Measurements from ENCODE around the gene PIK3C2G.

PIK3C2G gene, protein sequence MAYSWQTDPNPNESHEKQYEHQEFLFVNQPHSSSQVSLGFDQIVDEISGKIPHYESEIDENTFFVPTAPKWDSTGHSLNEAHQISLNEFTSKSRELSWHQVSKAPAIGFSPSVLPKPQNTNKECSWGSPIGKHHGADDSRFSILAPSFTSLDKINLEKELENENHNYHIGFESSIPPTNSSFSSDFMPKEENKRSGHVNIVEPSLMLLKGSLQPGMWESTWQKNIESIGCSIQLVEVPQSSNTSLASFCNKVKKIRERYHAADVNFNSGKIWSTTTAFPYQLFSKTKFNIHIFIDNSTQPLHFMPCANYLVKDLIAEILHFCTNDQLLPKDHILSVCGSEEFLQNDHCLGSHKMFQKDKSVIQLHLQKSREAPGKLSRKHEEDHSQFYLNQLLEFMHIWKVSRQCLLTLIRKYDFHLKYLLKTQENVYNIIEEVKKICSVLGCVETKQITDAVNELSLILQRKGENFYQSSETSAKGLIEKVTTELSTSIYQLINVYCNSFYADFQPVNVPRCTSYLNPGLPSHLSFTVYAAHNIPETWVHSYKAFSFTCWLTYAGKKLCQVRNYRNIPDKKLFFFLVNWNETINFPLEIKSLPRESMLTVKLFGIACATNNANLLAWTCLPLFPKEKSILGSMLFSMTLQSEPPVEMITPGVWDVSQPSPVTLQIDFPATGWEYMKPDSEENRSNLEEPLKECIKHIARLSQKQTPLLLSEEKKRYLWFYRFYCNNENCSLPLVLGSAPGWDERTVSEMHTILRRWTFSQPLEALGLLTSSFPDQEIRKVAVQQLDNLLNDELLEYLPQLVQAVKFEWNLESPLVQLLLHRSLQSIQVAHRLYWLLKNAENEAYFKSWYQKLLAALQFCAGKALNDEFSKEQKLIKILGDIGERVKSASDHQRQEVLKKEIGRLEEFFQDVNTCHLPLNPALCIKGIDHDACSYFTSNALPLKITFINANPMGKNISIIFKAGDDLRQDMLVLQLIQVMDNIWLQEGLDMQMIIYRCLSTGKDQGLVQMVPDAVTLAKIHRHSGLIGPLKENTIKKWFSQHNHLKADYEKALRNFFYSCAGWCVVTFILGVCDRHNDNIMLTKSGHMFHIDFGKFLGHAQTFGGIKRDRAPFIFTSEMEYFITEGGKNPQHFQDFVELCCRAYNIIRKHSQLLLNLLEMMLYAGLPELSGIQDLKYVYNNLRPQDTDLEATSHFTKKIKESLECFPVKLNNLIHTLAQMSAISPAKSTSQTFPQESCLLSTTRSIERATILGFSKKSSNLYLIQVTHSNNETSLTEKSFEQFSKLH (N-terminal part only)

DNA sequence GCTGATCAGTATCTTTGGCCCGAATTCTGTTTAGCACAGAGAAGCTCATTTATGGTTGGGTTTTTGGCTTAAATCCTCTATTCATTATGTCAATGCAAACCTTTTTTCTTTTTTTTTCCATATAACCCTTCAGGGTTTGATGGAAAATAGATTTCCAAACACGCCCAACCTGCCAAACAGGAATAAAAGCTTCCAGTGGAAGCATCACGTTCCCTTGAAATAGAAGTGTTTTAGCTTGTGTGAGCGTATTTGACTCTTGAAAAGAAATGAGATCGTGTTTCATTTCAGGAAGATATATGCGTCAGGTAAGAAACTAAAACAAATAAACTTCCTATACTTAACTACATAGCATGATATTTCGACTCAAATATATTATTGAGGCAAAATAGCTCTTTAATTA, at the start of gene PIK3C2G:
PIK3C2G (plus strand) TSS at position 246 of the 400 bp plus-strand sequence. CDS start 20,564 bp downstream, outside the sequence.
- H3K4me3 ChIP-seq (ENCODE audit: low read depth in 1 of 2, low read length in 2 of 2) = no peak within 1 kb of the TSS
- H3K9ac ChIP-seq (ENCODE audit: low read length) = no peak within 1 kb of the TSS
- H3K36me3 ChIP-seq (ENCODE audit: insufficient read depth, low read length) = no peaks in the 10 kb centered on the region
- no peak within 1 kb of the TSS for H3K27ac ChIP-seq (ENCODE audit: low read depth, low read length)
- no peaks in the 10 kb centered on the region for H3K27me3 ChIP-seq (ENCODE audit: control insufficient read depth in 1 of 2, insufficient read depth in 2 of 2, low read length in 2 of 2)
- no peaks in the 10 kb centered on the region for H3K4me1 ChIP-seq (ENCODE audit: insufficient read depth, low read length)
- no peaks in the 10 kb centered on the region for H3K9me3 ChIP-seq (ENCODE audit: low read length)

DNA sequence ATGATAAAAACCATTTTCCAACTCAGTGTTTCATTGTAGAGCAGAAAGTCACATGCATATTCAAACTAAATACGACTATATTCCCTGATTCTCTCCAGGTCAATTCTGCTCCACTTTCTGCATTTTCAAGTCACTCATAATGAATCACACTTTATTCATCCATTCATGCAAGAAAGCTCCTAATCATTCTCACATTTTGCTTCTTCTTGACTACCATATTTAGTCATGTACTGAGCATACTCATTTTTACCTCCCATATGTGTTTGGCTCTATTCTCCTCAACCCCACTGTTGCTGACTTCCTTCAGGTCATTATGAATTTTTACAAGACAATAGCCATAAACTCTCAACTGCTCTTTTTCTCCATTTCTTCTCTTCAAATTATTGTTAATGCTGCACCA, 43.4 kb upstream of the PIK3C2G start:
- no peak overlapping the region for H3K4me3 ChIP-seq (ENCODE audit: low read depth in 1 of 2, low read length in 2 of 2)
- no peaks in the 10 kb centered on the region for H3K36me3 ChIP-seq (ENCODE audit: insufficient read depth, low read length)
- no peaks in the 10 kb centered on the region for H3K27me3 ChIP-seq (ENCODE audit: control insufficient read depth in 1 of 2, insufficient read depth in 2 of 2, low read length in 2 of 2)
- no peaks in the 10 kb centered on the region for H3K9me3 ChIP-seq (ENCODE audit: low read length)
- H3K27ac ChIP-seq (ENCODE audit: low read depth, low read length) = no peak overlapping the region
- no peaks in the 10 kb centered on the region for H3K4me1 ChIP-seq (ENCODE audit: insufficient read depth, low read length)
- no peak overlapping the region for H3K9ac ChIP-seq (ENCODE audit: low read length)

DNA sequence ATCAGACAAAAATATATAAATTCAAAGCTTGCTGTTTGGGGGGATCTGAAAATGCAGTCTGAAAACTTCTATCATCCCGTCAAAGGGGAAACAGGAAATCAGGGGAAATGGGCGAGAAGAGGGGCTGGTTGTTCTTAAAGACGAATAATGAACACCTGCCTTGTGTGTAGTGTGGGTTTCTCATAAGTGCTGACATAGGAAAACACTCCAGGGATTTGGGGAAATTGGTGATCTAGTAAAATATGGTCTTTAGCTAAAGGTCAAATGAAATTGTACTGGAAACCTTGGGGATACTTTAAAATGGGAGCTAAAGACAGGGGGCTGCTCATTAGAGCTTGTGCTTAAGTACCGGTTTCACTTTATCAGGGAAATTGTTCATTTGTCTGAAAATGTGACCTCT, 39.6 kb upstream of the PIK3C2G start:
- no peaks in the 10 kb centered on the region for H3K4me1 ChIP-seq (ENCODE audit: insufficient read depth, low read length)
- no peaks in the 10 kb centered on the region for H3K9me3 ChIP-seq (ENCODE audit: low read length)
- H3K27me3 ChIP-seq (ENCODE audit: control insufficient read depth in 1 of 2, insufficient read depth in 2 of 2, low read length in 2 of 2) = no peaks in the 10 kb centered on the region
- no peak overlapping the region for H3K27ac ChIP-seq (ENCODE audit: low read depth, low read length)
- H3K9ac ChIP-seq (ENCODE audit: low read length) = no peak overlapping the region
- H3K36me3 ChIP-seq (ENCODE audit: insufficient read depth, low read length) = no peaks in the 10 kb centered on the region
- no peak overlapping the region for H3K4me3 ChIP-seq (ENCODE audit: low read depth in 1 of 2, low read length in 2 of 2)

DNA sequence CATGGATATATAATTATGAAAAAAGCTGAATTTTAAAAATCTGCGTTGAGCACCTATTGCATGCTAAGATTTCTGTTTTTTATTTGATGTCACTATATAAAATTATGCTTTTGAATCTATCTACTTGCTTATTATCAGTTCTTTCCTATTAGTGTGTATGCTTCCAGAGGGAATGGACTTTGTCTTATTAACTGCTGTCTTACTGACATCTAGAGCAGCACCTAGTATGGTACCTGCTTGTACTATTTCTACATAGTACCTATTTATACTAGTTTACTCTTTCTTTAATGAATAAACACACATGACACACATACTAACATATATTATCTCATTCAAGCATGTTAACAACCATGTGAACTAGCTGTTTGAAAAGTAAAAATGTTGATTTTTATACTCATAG, 38.6 kb upstream of the PIK3C2G start:
- Histone ChIP-seq H3K4me3 (ENCODE audit: low read depth in 1 of 2, low read length in 2 of 2) (no peak overlapping the region), H3K4me1 (ENCODE audit: insufficient read depth, low read length) (no peaks in the 10 kb centered on the region), H3K9ac (ENCODE audit: low read length) (no peak overlapping the region), H3K9me3 (ENCODE audit: low read length) (no peaks in the 10 kb centered on the region), H3K27ac (ENCODE audit: low read depth, low read length) (no peak overlapping the region), H3K27me3 (ENCODE audit: control insufficient read depth in 1 of 2, insufficient read depth in 2 of 2, low read length in 2 of 2) (no peaks in the 10 kb centered on the region), H3K36me3 (ENCODE audit: insufficient read depth, low read length) (no peaks in the 10 kb centered on the region)

DNA sequence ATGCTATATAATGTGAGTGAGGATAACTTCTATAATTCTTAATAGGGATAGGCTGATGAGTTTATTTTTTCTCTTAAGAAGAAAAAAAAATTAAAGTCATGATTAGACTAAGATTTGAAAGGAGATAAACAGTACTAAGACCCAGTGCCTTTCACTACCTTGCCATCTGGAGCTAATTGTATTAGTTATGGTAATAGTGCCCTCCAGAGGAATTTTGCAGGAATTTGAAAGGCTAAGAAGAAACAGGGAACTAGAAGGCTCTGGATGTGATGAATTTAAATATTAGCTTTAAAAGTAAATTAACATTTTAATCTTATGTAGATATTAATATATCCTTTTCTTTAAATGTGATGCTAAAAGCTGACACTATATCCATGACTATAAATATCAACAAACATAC, 36.6 kb upstream of the PIK3C2G start:
- H3K27me3 ChIP-seq (ENCODE audit: control insufficient read depth in 1 of 2, insufficient read depth in 2 of 2, low read length in 2 of 2) = no peaks in the 10 kb centered on the region
- no peak overlapping the region for H3K27ac ChIP-seq (ENCODE audit: low read depth, low read length)
- H3K4me3 ChIP-seq (ENCODE audit: low read depth in 1 of 2, low read length in 2 of 2) = no peak overlapping the region
- no peaks in the 10 kb centered on the region for H3K4me1 ChIP-seq (ENCODE audit: insufficient read depth, low read length)
- H3K9me3 ChIP-seq (ENCODE audit: low read length) = no peaks in the 10 kb centered on the region
- H3K36me3 ChIP-seq (ENCODE audit: insufficient read depth, low read length) = no peaks in the 10 kb centered on the region
- H3K9ac ChIP-seq (ENCODE audit: low read length) = no peak overlapping the region

DNA sequence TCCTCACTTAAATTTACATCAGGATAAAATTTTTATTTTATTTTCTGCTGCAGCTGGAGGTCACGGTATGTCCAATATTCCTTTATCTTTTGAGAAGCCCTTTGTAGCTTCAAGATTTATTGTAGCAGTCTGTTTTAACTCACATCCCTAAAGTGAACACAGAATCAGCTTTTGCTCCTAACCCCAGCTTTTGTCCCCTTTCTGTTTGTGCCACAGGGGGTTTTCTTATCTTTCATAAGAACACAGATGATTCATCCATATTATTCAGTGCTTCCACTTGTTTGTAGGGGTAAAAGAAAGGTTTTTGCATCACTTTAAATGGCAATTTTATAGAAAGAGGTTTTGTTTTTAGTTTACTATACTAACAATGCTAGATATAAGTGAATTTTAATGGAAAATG, 21.8 kb upstream of the PIK3C2G start:
- H3K36me3 ChIP-seq (ENCODE audit: insufficient read depth, low read length) = no peaks in the 10 kb centered on the region
- no peak overlapping the region for H3K9ac ChIP-seq (ENCODE audit: low read length)
- no peaks in the 10 kb centered on the region for H3K4me1 ChIP-seq (ENCODE audit: insufficient read depth, low read length)
- no peak overlapping the region for H3K27ac ChIP-seq (ENCODE audit: low read depth, low read length)
- no peaks in the 10 kb centered on the region for H3K27me3 ChIP-seq (ENCODE audit: control insufficient read depth in 1 of 2, insufficient read depth in 2 of 2, low read length in 2 of 2)
- no peak overlapping the region for H3K4me3 ChIP-seq (ENCODE audit: low read depth in 1 of 2, low read length in 2 of 2)
- no peaks in the 10 kb centered on the region for H3K9me3 ChIP-seq (ENCODE audit: low read length)

DNA sequence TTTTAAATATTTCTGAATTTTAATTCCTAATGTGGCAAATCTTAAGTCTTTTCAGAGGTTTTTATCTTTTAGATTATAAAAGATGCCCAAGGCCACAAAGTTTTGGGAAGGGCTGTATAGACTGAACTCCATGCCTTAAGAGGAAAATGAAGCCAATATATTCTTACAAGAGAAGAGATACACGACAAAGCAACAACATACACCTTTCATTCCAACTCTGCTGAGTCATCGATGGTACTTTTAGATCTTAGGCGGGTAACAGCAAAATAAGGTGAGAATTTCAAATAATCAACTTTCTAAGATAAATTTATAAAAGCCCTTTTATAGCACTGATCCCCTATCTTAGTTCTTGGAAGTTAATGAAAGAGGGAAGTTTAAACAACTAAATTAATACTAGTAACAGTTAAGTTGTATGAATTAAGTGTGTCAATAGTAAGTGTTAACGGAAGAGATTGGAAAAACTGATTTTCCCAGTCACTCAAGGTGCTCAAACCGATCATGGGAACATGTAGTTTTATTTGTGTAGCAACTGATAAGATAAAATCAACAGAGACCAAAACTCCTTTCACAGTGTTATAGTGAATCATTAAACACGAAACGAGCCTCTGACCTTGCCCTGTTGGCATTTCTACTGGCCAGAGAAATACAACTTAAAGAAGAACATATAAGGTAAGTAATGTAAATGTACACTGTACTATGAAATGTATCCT, 18.8 kb upstream of the PIK3C2G start:
- Histone ChIP-seq H3K4me1 (ENCODE audit: insufficient read depth, low read length) (no peaks in the 10 kb centered on the region), H3K9me3 (ENCODE audit: low read length) (no peaks in the 10 kb centered on the region), H3K27me3 (ENCODE audit: control insufficient read depth in 1 of 2, insufficient read depth in 2 of 2, low read length in 2 of 2) (no peaks in the 10 kb centered on the region), H3K27ac (ENCODE audit: low read depth, low read length) (no peak overlapping the region), H3K9ac (ENCODE audit: low read length) (no peak overlapping the region), H3K36me3 (ENCODE audit: insufficient read depth, low read length) (no peaks in the 10 kb centered on the region), H3K4me3 (ENCODE audit: low read depth in 1 of 2, low read length in 2 of 2) (no peak overlapping the region)

DNA sequence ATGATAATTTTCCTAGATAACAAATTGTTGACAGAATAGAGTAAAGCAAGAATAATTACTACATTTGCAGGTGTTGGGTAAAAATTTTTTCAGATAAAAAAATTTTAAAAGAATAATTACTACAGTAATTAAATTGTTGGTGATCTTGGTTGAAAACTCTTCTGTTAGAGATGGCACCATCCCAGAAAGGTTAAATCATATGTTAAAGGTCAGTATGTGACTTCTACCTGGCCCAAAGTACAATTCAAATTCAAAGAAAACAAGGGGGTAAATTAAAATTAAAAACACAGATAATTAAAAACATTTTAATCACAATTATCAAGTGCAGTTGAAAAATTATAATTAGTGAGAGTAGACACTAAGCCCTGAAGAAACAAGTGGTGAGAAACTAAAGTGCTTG, 18.1 kb upstream of the PIK3C2G start:
- Histone ChIP-seq H3K9ac (ENCODE audit: low read length) (no peak overlapping the region), H3K4me3 (ENCODE audit: low read depth in 1 of 2, low read length in 2 of 2) (no peak overlapping the region), H3K36me3 (ENCODE audit: insufficient read depth, low read length) (no peaks in the 10 kb centered on the region)

DNA sequence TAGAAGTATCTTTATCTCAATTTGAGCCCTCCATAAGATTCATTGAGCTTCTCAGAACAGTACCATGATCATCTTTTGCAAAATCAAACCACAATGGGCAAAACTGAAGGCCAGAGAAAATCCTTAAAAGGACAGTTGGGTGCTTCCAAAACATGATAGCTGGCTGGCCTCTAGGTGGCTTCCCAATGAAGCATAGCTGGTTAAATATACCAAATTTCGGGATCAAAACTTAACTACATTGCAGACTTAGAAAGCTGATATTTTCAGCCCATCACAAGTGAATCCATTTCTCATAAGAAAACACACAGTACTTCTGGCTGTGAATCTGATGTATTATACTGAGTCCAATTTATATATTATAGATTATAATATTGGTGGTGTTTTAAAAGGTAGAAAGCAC, 15.3 kb upstream of the PIK3C2G start:
- no peaks in the 10 kb centered on the region for H3K36me3 ChIP-seq (ENCODE audit: insufficient read depth, low read length)

More for the DNA sequence above, 18.1 kb upstream of the PIK3C2G start:
- Histone ChIP-seq H3K4me1 (ENCODE audit: insufficient read depth, low read length) (no peaks in the 10 kb centered on the region), H3K27ac (ENCODE audit: low read depth, low read length) (no peak overlapping the region), H3K9me3 (ENCODE audit: low read length) (no peaks in the 10 kb centered on the region), H3K27me3 (ENCODE audit: control insufficient read depth in 1 of 2, insufficient read depth in 2 of 2, low read length in 2 of 2) (no peaks in the 10 kb centered on the region)

DNA sequence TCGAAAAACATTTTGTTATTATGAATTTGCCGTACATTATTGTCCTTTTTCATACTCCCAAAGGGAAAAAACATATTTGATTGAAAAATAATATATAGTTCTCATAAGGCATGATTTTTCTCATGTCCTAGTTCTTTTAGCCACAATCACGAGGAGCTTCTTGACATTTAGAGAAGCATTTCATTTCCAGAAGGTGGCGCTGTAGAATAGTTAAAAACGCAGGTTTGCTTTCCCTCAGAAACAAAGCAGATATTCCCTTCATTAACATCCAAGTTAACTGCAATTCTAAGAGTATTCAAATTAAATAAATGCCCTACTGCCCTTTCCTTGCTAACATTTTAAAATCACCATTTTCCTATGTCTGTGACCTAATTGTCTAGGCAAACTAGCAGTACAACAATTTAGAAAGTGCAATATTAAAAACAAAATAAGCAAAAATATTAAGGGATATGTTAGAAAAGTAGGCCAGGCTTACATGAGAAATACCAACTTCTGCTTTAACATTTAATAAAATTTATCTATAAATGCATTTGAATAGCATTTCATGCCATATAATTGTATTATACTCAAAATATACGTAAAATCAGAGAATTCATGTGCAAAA, 10.9 kb upstream of the PIK3C2G start:
- no peaks in the 10 kb centered on the region for H3K27me3 ChIP-seq (ENCODE audit: control insufficient read depth in 1 of 2, insufficient read depth in 2 of 2, low read length in 2 of 2)
- H3K9me3 ChIP-seq (ENCODE audit: low read length) = no peaks in the 10 kb centered on the region
- no peak overlapping the region for H3K4me3 ChIP-seq (ENCODE audit: low read depth in 1 of 2, low read length in 2 of 2)
- H3K9ac ChIP-seq (ENCODE audit: low read length) = no peak overlapping the region
- no peaks in the 10 kb centered on the region for H3K4me1 ChIP-seq (ENCODE audit: insufficient read depth, low read length)
- H3K36me3 ChIP-seq (ENCODE audit: insufficient read depth, low read length) = no peaks in the 10 kb centered on the region
- H3K27ac ChIP-seq (ENCODE audit: low read depth, low read length) = no peak overlapping the region

More for the DNA sequence above, 15.3 kb upstream of the PIK3C2G start:
- Histone ChIP-seq H3K4me1 (ENCODE audit: insufficient read depth, low read length) (no peaks in the 10 kb centered on the region), H3K27me3 (ENCODE audit: control insufficient read depth in 1 of 2, insufficient read depth in 2 of 2, low read length in 2 of 2) (no peaks in the 10 kb centered on the region), H3K9ac (ENCODE audit: low read length) (no peak overlapping the region), H3K4me3 (ENCODE audit: low read depth in 1 of 2, low read length in 2 of 2) (no peak overlapping the region), H3K9me3 (ENCODE audit: low read length) (no peaks in the 10 kb centered on the region), H3K27ac (ENCODE audit: low read depth, low read length) (no peak overlapping the region)

Data from muscle layer of colon (tissue), 2 donors.